ENCODE data around the gene DEFB119.
"Not testable (repeated sequence)": the region's sequence is repeated elsewhere in the genome, so short reads cannot be mapped to it uniquely, and the experiment has no call there.

The DEFB119 gene

DNA sequence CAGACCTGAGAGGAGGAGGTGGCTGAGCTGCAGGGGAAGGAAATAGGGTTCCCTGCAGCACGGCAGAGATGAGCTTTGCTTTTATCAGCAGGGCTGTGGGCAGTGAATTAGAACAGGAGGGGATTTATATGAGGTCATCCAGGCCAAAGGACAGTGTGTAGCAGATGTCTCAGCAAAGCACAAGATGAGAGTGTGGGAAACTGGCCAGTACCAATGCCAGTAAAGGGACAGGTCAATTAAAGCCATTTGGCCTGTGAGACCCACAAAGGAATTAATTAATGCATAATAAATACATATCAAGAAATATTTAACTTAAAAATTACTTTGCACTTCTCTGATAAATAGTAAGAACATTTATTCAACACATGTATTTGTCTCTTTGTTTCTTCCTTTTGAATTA lies at the start of gene DEFB119:
Gene DEFB119 (minus strand): TSS at position 101 of the 400 bp plus-strand sequence. CDS start 107 bp downstream, outside the sequence.
- no peaks in the 10 kb centered on the region for H3K4me1 ChIP-seq (ENCODE audit: insufficient read depth, low read length)
- no peak within 1 kb of the TSS for H2AFZ ChIP-seq (ENCODE audit: low read depth, low read length)
- H3K9me3 ChIP-seq (ENCODE audit: low read length) = no peaks in the 10 kb centered on the region
- no peak within 1 kb of the TSS for H3K4me3 ChIP-seq (ENCODE audit: low read length)
- H3K27me3 ChIP-seq (ENCODE audit: insufficient read depth, low read length) = no peaks in the 10 kb centered on the region
- no peaks in the 10 kb centered on the region for H3K36me3 ChIP-seq (ENCODE audit: insufficient read depth, low read length)

DNA sequence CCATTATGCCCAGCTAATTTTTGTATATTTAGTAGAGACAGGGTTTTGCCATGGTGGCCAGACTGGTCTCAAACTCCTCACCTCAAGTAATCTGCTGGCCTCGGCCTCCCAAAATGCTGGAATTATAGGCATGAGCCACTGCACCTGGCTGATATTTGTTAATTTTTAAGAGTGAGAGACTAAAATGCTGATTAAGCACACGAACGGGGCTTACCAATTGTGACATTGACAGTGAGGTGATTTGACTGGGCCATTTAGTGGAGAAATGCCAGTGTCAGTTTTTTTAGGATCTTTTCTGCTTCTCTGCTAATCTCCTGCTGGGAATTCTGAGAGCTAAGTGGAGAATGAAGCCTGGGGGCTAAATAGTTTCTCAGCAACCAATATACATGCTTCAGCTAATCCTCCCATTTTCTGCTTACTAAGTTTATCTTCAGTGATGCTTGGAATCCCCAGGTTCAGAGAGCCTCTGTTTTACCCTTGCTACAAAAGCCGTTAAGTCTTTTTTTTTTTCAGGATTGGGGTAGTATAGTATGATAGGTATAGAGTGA lies 40.3 kb upstream of the DEFB119 start:
- H3K36me3 ChIP-seq (ENCODE audit: insufficient read depth, low read length) = no peaks in the 10 kb centered on the region
- no peak overlapping the region for H3K4me3 ChIP-seq (ENCODE audit: low read length)
- no peaks in the 10 kb centered on the region for H3K27me3 ChIP-seq (ENCODE audit: insufficient read depth, low read length)
- no peak overlapping the region for H2AFZ ChIP-seq (ENCODE audit: low read depth, low read length)
- H3K9me3 ChIP-seq (ENCODE audit: low read length) = no peaks in the 10 kb centered on the region
- H3K4me1 ChIP-seq (ENCODE audit: insufficient read depth, low read length) = no peaks in the 10 kb centered on the region

- H2AFZ ChIP-seq (ENCODE audit: low read depth, low read length); H3K9me3 ChIP-seq (ENCODE audit: low read length); H3K4me3 ChIP-seq (ENCODE audit: low read length); H3K36me3 ChIP-seq (ENCODE audit: insufficient read depth, low read length); H3K27me3 ChIP-seq (ENCODE audit: insufficient read depth, low read length); H3K4me1 ChIP-seq (ENCODE audit: insufficient read depth, low read length): not testable (repeated sequence)
These were observed 37.2 kb upstream of the DEFB119 start for GRCh38 chr20:31427576-31427975.

GRCh38 chr20:31426891-31427551 lies 36.6 kb upstream of the DEFB119 start:
- H3K4me1 ChIP-seq (ENCODE audit: insufficient read depth, low read length); H3K27me3 ChIP-seq (ENCODE audit: insufficient read depth, low read length); H3K36me3 ChIP-seq (ENCODE audit: insufficient read depth, low read length); H2AFZ ChIP-seq (ENCODE audit: low read depth, low read length); H3K4me3 ChIP-seq (ENCODE audit: low read length); H3K9me3 ChIP-seq (ENCODE audit: low read length): not testable (repeated sequence)

GRCh38 chr20:31425797-31426196 lies 35.4 kb upstream of the DEFB119 start:
- Histone ChIP-seq H3K27me3 (ENCODE audit: insufficient read depth, low read length) (no peaks in the 10 kb centered on the region), H3K9me3 (ENCODE audit: low read length) (no peaks in the 10 kb centered on the region), H3K4me1 (ENCODE audit: insufficient read depth, low read length) (no peaks in the 10 kb centered on the region), H3K36me3 (ENCODE audit: insufficient read depth, low read length) (no peaks in the 10 kb centered on the region), H2AFZ (ENCODE audit: low read depth, low read length) (no peak overlapping the region), H3K4me3 (ENCODE audit: low read length) (no peak overlapping the region)

DNA sequence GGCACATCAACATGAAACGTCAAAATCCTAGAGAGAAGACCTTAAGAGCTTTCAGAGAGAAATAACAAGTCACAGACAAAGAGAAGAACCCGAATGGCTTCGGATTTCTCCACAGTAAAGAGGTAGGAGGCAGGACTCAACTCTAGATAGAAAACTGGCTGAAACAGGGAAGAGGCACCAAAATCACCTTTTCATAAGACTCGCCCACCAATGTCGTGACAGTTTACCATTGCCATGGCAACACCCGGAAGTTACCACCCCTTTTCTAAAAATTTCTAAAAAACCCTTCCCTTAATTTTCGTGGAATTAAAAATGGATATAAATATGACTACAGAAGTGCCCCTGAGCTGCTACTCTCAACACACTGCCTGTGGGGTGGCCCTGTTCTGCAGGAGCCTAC lies 27.9 kb upstream of the DEFB119 start:
- H2AFZ ChIP-seq (ENCODE audit: low read depth, low read length) = no peak overlapping the region
- H3K4me1 ChIP-seq (ENCODE audit: insufficient read depth, low read length) = no peaks in the 10 kb centered on the region
- H3K36me3 ChIP-seq (ENCODE audit: insufficient read depth, low read length) = no peaks in the 10 kb centered on the region
- no peak overlapping the region for H3K4me3 ChIP-seq (ENCODE audit: low read length)
- no peaks in the 10 kb centered on the region for H3K9me3 ChIP-seq (ENCODE audit: low read length)
- H3K27me3 ChIP-seq (ENCODE audit: insufficient read depth, low read length) = no peaks in the 10 kb centered on the region

DNA sequence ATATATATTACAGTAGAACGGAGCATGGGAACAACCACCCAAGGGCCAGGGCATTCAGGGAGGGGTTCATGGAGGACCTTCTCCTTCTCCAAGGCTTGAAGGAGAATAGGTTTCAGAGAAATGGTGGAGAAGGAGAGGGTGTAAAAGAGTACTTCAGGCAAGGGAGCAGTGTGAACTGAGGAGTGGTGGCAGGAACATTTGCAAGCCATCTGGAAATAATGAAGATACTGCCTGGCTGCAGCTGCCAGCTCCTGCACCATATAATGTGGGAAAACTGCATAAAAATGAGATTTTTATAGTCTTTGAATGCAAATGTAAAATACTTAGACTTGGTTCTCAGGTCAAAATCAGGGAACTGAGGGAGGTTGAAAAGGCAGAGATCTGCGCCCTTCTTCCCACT lies 25.3 kb upstream of the DEFB119 start:
- Histone ChIP-seq H2AFZ (ENCODE audit: low read depth, low read length) (no peak overlapping the region), H3K4me3 (ENCODE audit: low read length) (no peak overlapping the region), H3K9me3 (ENCODE audit: low read length) (no peaks in the 10 kb centered on the region), H3K27me3 (ENCODE audit: insufficient read depth, low read length) (no peaks in the 10 kb centered on the region), H3K4me1 (ENCODE audit: insufficient read depth, low read length) (no peaks in the 10 kb centered on the region), H3K36me3 (ENCODE audit: insufficient read depth, low read length) (no peaks in the 10 kb centered on the region)

DNA sequence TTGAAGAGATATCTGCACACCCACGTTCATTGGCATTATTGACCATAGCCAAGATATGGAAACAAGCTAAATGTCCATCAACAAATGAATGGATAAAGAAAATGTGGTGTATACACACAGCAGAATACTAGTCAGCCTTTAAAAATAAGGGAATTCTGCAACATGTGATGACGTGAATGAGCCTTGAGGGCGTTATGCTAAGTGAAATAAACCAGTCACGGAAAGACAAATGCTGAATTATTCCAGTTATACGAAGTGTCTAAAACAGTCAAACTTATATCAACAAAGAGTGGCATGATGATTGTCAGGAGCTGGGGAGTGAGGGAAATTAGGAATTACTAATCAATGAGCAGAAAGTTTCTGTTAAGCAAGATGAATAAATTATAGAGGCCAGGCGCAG lies 24.0 kb upstream of the DEFB119 start:
- H3K27me3 ChIP-seq (ENCODE audit: insufficient read depth, low read length) = no peaks in the 10 kb centered on the region
- H3K9me3 ChIP-seq (ENCODE audit: low read length) = no peaks in the 10 kb centered on the region
- no peaks in the 10 kb centered on the region for H3K4me1 ChIP-seq (ENCODE audit: insufficient read depth, low read length)
- no peak overlapping the region for H3K4me3 ChIP-seq (ENCODE audit: low read length)
- no peaks in the 10 kb centered on the region for H3K36me3 ChIP-seq (ENCODE audit: insufficient read depth, low read length)
- no peak overlapping the region for H2AFZ ChIP-seq (ENCODE audit: low read depth, low read length)

- Histone ChIP-seq H3K36me3 (ENCODE audit: insufficient read depth, low read length) (no peaks in the 10 kb centered on the region), H3K4me3 (ENCODE audit: low read length) (no peak overlapping the region), H3K27me3 (ENCODE audit: insufficient read depth, low read length) (no peaks in the 10 kb centered on the region), H3K9me3 (ENCODE audit: low read length) (no peaks in the 10 kb centered on the region), H2AFZ (ENCODE audit: low read depth, low read length) (no peak overlapping the region), H3K4me1 (ENCODE audit: insufficient read depth, low read length) (no peaks in the 10 kb centered on the region)
These were observed 19.6 kb upstream of the DEFB119 start for GRCh38 chr20:31410011-31410410.

GRCh38 chr20:31406115-31406514 lies 15.7 kb upstream of the DEFB119 start, which contains the start of gene DEFB121:
DEFB121 (minus strand) TSS chr20:31406215; CDS start chr20:31406152, 63 bp downstream.
- Histone ChIP-seq H3K4me1 (ENCODE audit: insufficient read depth, low read length) (no peaks in the 10 kb centered on the region), H2AFZ (ENCODE audit: low read depth, low read length) (no peak within 1 kb of the TSS), H3K36me3 (ENCODE audit: insufficient read depth, low read length) (no peaks in the 10 kb centered on the region), H3K4me3 (ENCODE audit: low read length) (no peak within 1 kb of the TSS), H3K9me3 (ENCODE audit: low read length) (no peaks in the 10 kb centered on the region), H3K27me3 (ENCODE audit: insufficient read depth, low read length) (no peaks in the 10 kb centered on the region)

GRCh38 chr20:31403886-31404285 lies 13.5 kb upstream of the DEFB119 start:
- Histone ChIP-seq H3K9me3 (ENCODE audit: low read length) (no peaks in the 10 kb centered on the region), H2AFZ (ENCODE audit: low read depth, low read length) (no peak overlapping the region)

DNA sequence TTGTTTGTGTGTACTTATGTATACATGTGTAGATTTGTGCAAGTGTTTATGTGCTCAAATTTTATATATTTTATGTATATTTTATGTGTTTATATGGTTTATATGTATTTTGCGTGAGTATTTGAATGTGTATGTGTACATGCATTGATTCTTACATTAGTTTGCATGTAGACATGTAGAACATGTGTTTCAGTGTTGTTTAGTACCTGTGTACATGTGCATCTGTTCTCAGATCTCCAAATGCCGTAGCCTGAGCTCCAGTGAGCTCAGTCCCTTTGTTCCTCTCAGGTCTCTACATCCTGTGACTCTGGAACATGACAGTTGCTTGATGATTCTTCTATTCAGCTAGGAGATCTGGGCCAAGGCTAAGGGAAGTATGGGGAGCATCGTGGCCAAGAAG lies 4.5 kb upstream of the DEFB119 start:
- Histone ChIP-seq H3K27me3 (ENCODE audit: insufficient read depth, low read length) (no peaks in the 10 kb centered on the region), H3K9me3 (ENCODE audit: low read length) (no peaks in the 10 kb centered on the region), H3K4me3 (ENCODE audit: low read length) (no peak overlapping the region), H3K36me3 (ENCODE audit: insufficient read depth, low read length) (no peaks in the 10 kb centered on the region), H2AFZ (ENCODE audit: low read depth, low read length) (no peak overlapping the region), H3K4me1 (ENCODE audit: insufficient read depth, low read length) (no peaks in the 10 kb centered on the region)

More at GRCh38 chr20:31403886-31404285, 13.5 kb upstream of the DEFB119 start:
- no peaks in the 10 kb centered on the region for H3K36me3 ChIP-seq (ENCODE audit: insufficient read depth, low read length)
- H3K4me3 ChIP-seq (ENCODE audit: low read length) = no peak overlapping the region
- H3K4me1 ChIP-seq (ENCODE audit: insufficient read depth, low read length) = no peaks in the 10 kb centered on the region
- no peaks in the 10 kb centered on the region for H3K27me3 ChIP-seq (ENCODE audit: insufficient read depth, low read length)

GRCh38 chr20:31392836-31393235 lies 2.4 kb upstream of the DEFB119 start:
- H3K9me3 ChIP-seq (ENCODE audit: low read length) = no peaks in the 10 kb centered on the region
- H3K4me3 ChIP-seq (ENCODE audit: low read length) = no peak overlapping the region
- H3K27me3 ChIP-seq (ENCODE audit: insufficient read depth, low read length) = no peaks in the 10 kb centered on the region
- H3K4me1 ChIP-seq (ENCODE audit: insufficient read depth, low read length) = no peaks in the 10 kb centered on the region
- H3K36me3 ChIP-seq (ENCODE audit: insufficient read depth, low read length) = no peaks in the 10 kb centered on the region
- H2AFZ ChIP-seq (ENCODE audit: low read depth, low read length) = no peak overlapping the region

DNA sequence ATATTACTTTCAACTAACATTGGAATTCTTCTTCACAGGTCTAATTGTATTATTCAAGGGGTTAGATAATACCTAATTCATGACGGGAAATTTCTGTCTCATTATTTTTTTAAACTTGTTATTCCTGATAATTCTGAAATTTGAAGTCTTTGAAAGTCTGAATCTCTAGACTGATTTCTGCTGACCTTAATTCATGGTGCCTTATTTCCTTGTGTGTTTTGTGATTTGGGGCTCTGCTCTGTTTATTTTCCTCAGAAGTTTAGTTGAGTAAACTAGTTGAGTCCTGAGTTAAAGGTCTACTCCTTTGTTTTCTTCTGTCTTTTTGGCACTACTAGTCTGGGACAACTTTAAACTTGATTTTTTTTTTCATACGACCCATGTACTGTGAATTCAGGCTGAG lies 16.0 kb downstream of the DEFB119 start:
- Histone ChIP-seq H3K36me3 (ENCODE audit: insufficient read depth, low read length) (no peaks in the 10 kb centered on the region), H3K4me3 (ENCODE audit: low read length) (no peak overlapping the region), H2AFZ (ENCODE audit: low read depth, low read length) (no peak overlapping the region), H3K9me3 (ENCODE audit: low read length) (no peaks in the 10 kb centered on the region), H3K27me3 (ENCODE audit: insufficient read depth, low read length) (peaks cover 7% of the 10 kb centered on the region), H3K4me1 (ENCODE audit: insufficient read depth, low read length) (no peaks in the 10 kb centered on the region)
